HG03060 (cell line): ENCODE measurements around the gene ST8SIA1.

ENCODE experiments used
- ATAC-seq: cut with Tn5 transposase; IDR thresholded peaks from one replicate; pipeline ENCODE4 v1.9.1; 2021; ENCODE audit warnings: low read depth, moderate number of reproducible peaks; ENCODE audit not compliant: unreplicated experiment

ST8SIA1 gene

GRCh38 chr12:22248571-22249115 lies 85.9 kb downstream of the ST8SIA1 start:
- ATAC-seq, result no peak

DNA sequence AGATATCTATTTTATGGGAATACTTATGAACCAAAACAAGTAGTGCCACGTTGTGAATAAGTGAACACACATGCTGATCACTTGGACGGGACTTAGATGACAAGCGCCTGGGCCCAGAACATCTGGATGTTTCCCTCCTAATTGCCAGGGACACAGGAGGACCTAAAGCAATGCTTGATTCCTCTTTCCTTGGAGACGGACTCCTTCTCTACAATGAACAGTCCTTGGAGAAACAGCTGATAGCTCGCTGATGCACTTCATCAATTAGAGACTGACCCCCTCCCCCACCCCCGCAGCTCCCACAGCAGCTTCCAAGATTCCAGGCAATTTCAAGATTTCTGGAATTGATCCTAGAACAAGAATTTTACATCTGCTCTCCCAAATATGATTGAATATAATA lies 86.4 kb downstream of the ST8SIA1 start:
- ATAC-seq, result no peak

DNA sequence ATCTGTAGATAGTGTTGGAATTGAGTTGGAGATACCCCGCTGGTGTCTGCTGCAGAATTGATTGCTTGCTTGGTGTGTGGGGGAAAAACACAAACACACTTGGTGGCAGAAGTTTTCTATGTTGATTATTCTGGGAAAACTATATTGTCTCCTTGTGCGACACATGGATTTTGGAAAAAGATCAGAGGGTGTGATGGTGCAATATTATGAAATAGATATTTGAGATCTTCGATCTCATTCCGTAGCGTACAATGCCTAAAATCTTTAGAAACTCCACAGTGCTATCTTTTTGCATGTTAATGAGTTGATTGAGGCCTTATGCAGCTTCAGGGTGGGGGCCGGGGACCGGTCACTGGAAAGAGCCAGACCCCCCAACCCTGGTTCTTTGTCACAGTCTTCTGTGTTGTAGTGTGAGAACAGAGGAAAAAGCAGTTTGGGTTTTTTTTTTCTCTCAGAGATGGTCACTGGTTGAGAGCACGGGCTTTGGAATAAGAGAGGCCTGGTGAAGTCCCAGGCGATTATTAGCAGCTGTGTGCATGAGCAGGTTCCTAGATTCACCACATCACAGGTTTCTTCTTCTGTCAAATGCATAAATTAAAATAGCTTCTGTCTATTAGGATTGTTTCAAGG lies 88.2 kb downstream of the ST8SIA1 start:
- ATAC-seq, result no peak

DNA sequence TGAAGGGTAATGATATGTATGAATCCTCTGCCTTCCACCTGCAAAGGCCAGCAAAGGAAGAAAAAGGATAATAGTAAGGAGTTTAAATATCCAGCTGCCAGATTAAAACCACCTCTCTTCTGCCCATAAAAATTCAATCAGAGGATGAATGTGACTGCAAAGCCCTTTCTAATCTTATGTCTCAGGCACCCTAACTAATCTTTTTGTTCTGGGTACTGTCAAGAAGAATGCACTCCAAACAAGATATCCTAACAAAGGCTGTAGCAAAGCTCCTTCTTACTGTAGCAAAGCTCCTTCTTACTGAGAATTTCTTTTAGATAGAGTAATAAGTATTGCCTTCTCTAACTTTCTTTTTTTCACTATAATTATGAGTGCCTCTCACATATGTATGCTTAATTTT lies 91.8 kb downstream of the ST8SIA1 start:
- no peak for ATAC-seq

DNA sequence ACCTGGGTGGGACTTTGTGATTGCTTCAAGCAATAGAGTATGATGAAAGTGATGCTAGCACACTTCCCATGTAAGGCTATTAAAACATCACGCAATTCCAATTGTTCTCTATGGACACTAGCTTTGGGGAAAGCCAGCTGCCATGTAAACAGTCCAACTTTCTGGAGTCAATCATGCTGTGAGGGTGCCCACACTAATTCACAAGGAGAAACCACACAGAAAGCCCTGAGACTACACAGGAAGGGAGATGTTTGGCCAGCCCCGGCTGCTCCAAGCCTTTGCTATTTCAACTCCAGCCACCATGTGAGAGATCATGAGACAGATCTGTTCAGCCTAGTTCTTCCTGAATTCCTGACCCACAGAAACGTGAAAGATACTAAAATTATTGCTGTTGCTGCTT lies 96.3 kb downstream of the ST8SIA1 start:
- no peak for ATAC-seq

DNA sequence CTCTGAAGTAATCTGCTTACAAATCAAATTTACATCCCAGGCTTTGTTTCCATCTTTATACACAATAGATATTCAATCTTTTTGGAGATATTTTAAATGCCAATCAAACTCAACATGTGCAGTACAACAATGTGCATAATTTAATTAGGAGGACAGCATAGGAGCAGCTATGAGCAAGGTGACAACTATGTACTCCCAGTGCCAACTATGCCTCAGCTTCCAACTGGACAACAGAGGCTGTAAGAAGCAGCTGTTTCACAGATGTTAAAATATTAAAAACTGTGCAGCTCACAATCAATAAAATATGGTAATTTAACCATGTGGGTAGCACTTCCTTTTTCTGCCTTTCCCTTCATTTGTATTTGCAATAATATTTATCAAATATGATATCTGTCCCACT lies 99.9 kb downstream of the ST8SIA1 start:
- no peak for ATAC-seq

DNA sequence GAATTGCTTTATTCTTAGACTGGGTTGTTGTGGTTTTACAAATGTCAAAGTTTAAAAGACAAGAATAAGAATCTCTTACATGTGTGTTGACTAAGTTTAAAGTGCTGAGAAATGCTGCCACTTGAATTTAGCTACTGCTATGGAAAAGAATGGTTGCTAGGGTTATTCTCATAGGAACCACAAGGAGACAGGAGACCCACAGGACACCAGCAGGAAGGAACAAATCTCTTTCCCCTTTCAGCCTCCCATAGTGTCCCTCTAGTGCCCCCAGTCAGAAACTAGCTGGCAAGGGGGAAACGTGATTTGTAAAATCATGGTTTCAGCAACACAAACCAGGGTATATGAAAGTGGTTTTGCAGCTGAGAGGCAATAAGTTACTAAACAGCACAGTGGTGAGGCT lies 102.7 kb downstream of the ST8SIA1 start:
- ATAC-seq, result no peak

- no peak for ATAC-seq
Observed at GRCh38 chr12:22231078-22231477, 103.4 kb downstream of the ST8SIA1 start.

- ATAC-seq, result no peak
Observed at GRCh38 chr12:22230280-22230794, 104.2 kb downstream of the ST8SIA1 start.

- ATAC-seq, result no peak
Observed at GRCh38 chr12:22229652-22230279, 104.7 kb downstream of the ST8SIA1 start.

DNA sequence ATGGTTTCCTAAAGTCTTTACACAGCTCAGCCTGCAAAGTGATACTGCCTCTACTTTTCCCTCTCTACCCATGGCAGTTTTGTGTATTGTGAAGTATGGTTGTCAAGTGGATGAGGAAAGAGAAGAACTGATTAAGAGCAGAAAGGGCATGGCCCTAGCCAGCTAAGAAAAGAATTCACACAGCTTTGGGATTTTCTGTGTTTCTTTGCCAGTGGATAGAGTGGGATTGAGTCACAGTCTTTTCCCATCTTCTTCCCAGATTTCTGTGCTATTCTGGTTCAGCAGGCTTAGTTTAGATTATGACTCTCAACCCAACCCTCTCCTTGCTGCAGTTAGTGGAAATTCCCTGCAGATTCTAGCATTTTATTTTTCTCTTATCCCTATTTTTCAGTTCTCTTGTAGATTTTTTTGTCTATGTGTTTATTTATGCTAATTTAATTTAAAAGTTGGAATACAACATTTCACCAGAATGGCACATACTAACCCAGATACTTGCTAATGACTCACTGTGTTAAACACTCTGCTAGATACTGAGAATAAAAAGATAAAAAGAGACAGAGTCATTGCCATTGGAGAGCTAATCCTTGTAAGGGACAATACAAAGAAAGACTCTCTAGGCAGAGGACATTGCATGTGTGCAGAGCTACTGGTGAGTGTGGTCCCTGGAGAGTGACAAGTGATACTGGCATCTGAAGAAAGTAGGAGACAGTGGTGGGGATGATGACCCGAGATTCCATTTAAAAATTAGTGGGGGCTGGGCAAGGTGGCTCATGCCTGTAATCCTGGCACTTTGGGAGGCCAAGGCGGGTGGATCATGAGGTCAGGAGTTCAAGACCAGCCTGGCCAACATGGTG lies 106.3 kb downstream of the ST8SIA1 start:
- no peak for ATAC-seq

GRCh38 chr12:22223356-22223755 lies 111.2 kb downstream of the ST8SIA1 start:
- ATAC-seq, result no peak

GRCh38 chr12:22217556-22217955 lies 117.0 kb downstream of the ST8SIA1 start:
- ATAC-seq, result no peak

- ATAC-seq, result no peak
Observed at GRCh38 chr12:22215467-22216253, 118.8 kb downstream of the ST8SIA1 start.

DNA sequence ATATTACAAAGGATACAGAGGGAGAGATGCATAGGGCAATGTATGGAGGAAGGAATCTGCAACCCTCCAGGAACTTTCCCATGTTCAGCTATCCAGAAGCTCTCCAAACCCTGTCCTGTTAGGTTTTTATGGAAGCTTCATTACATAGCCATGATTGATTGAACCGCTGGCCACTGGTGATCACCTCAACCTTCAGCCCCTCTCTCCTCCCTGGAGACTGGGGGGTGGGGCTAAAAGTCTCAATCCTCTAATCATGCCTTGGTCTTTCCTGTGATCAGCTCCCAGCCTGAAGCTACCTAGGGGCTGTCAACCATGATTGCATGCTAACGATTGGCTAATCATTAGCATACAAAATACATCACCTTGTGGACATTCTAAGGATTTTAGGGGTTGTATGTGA lies 123.4 kb downstream of the ST8SIA1 start:
- ATAC-seq, result no peak

- ATAC-seq, result no peak
Observed at GRCh38 chr12:22209422-22209821, 125.1 kb downstream of the ST8SIA1 start.

DNA sequence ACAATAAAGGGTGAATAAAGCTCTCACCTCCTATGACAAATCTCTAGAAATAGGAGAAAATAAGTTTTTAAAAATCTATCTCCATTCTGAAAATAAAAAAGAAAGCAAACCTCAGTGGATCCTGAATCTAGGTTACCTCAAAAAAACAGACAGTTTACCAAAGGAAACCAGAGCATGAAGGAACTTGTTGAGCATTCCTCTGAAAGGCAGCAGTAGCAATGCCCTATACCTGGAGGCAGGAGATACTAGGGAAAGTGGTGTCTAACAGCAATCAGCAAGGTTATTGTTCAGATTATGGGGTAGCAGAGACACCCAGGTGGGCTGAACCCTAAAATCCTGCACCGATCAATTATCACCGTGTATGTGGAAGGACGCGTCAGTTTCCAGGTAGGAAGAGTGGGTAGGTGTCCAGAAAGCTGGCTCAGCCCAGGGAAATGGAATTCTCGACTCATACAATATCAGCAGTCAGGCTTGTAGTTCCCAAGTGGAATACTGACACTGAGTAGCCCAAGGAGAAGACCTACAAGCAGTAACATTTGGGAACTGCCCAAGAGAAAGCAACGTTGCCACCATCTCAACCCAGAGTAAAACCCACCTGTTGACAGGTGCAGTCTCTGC lies 128.3 kb downstream of the ST8SIA1 start:
- ATAC-seq, result no peak

DNA sequence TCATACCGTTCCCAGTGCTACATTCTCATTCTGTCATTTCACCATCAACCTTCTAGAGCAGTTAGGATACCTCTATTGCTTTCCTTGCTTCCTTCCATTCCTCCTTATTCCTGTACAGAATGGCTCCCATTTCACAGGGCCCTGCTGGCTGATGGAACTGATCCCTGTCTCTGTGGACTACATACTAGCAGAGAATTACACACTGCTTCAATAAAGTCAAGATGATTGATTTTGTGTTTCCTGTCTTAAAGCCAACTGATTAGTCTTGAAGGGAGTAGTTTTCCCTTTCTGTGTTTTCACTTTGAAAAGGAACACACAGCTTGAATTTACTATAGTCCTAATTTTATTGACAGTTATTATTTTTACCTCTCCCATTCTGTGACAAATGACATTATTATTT lies 130.1 kb downstream of the ST8SIA1 start:
- no peak for ATAC-seq

DNA sequence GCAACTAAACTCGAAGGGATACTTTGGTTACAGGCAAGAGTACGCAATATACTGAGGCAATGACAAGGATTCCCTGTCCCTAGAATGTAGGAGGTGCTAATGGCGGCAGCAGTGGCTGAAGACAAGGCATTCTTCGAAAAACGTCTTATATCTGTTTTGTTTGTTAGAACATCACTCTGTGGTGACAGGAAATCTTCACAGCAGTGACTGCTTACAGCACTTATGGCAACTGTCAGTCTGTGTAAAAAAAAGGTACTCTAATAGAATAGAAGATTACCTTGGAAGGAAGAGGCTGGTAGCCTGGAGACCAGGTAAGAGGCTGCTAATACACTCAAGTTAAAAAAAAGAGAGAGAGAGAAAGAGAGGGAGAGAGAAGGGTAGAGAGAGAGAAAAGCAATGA lies 131.7 kb downstream of the ST8SIA1 start:
- no peak for ATAC-seq

DNA sequence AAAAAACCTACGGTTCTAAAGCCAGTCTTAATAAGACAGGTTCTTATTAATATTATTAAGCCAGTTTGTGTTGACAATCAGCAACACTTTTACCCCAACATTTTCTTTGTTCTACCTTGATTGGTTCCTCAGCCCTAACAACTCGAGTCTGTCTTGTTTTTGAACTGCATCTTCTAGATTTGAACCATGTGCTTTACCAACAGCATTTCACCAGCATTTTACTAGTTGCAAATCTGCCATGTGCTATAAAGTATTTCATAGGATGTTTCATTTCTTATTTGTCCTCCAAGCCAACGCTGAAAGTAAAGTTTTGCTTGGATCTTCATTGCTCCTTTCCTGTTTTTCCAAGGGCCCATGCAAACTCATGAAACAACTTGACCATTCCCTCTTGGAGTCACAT lies 133.4 kb downstream of the ST8SIA1 start:
- ATAC-seq, result no peak
